ENCODE results near the gene BAHD1. TPM values are rescaled to one million over a fixed set of nuclear protein-coding genes. Genes with fewer than 3 reads are reported as not detected.

The BAHD1 gene
- total and polyA plus RNA-seq, 2 donors (not counting 1 experiment from before 2014, with no cell fraction given), result 15.0 to 34.7 TPM

GRCh38 chr15:40454904-40455391 lies 14.2 kb downstream of the BAHD1 start:
- Mint-ChIP-seq H3K27me3 (no peaks in the 10 kb centered on the region), H3K4me1 (peaks cover 54% of the 10 kb centered on the region), H3K4me3 (no peak overlapping the region), H3K27ac (peak overlapping the region; percentile 15), H3K9me3 (ENCODE audit: insufficient read depth) (no peaks in the 10 kb centered on the region)
- Histone ChIP-seq H4K20me1 (ENCODE audit: control insufficient read depth, insufficient read depth, low read length, poor library complexity, severe bottlenecking) (peaks cover 96% of the 10 kb centered on the region), H3K9me3 (ENCODE audit: control extremely low read depth in 1 of 3, control insufficient read depth in 2 of 3, insufficient read depth in 1 of 3, low read length in 2 of 3) (no peaks in the 10 kb centered on the region), H3K27me3 (replicated peaks in 1 of 4; ENCODE audit: control extremely low read depth in 1 of 4, control insufficient read depth in 3 of 4, insufficient read depth in 4 of 4, low read length in 3 of 4) (no peaks in the 10 kb centered on the region), H3K9ac (ENCODE audit: low read length) (no peak overlapping the region), H3K4me3 (ENCODE audit: control extremely low read depth in 1 of 5, extremely low read depth in 1 of 5, insufficient read depth in 1 of 5, low read depth in 2 of 5, low read length in 4 of 5) (no peak overlapping the region), H3K4me2 (replicated peaks; ENCODE audit: low read depth, low read length, poor library complexity, severe bottlenecking) (no peak overlapping the region), H3K4me1 (ENCODE audit: control insufficient read depth in 2 of 2, insufficient read depth in 2 of 2, low read length in 2 of 2) (peaks cover 31 to 39% of the 10 kb centered on the region in 2 donors), H3K36me3 (replicated peaks in 1 of 2; ENCODE audit: control extremely low read depth in 1 of 2, control insufficient read depth in 1 of 2, extremely low read depth in 1 of 2, insufficient read depth in 2 of 2, low read length in 1 of 2) (peaks cover 0 to 15% of the 10 kb centered on the region in 2 experiments), H3K79me2 (ENCODE audit: control insufficient read depth, insufficient read depth, low read length) (peaks cover 97% of the 10 kb centered on the region), H3K27ac (ENCODE audit: low read length in 2 of 2) (no peak overlapping the region), H2AFZ (ENCODE audit: insufficient read depth, low read depth, low read length, poor library complexity, severe bottlenecking) (no peak overlapping the region)
- TF ChIP-seq CTCF (IDR thresholded peaks at IDR 0.05), result no peak
- no peak for TF ChIP-seq EZH2 (IDR thresholded peaks at IDR 0.05; ENCODE audit: borderline replicate concordance, insufficient read depth, low read depth, low read length, poor library complexity, severe bottlenecking)
- 83% methylated on average over 9 of the region's 9 CpGs for WGBS (ENCODE audit: insufficient coverage)
- intact Hi-C loops (cut with micrococcal nuclease), result no loop called here
- no peak for ATAC-seq (ENCODE audit: low read depth)
- CTCF ChIA-PET, result interaction anchor here (0.6 to 1.4 kb wide), 2 partner anchors 8 to 200 kb away, joined by 3 to 4 read pairs; no protein-coding TSS in a partner anchor
- no peak for DNase-seq
- POLR2A ChIA-PET, result no interaction called here

GRCh38 chr15:40456299-40456712 lies 15.6 kb downstream of the BAHD1 start:
- Histone ChIP-seq H3K4me3 (ENCODE audit: control extremely low read depth in 1 of 5, extremely low read depth in 1 of 5, insufficient read depth in 1 of 5, low read depth in 2 of 5, low read length in 4 of 5) (no peak overlapping the region), H3K4me1 (ENCODE audit: control insufficient read depth in 2 of 2, insufficient read depth in 2 of 2, low read length in 2 of 2) (peaks cover 30 to 39% of the 10 kb centered on the region in 2 donors), H3K79me2 (ENCODE audit: control insufficient read depth, insufficient read depth, low read length) (peaks cover 90% of the 10 kb centered on the region), H3K27ac (ENCODE audit: low read length in 2 of 2) (no peak overlapping the region), H4K20me1 (ENCODE audit: control insufficient read depth, insufficient read depth, low read length, poor library complexity, severe bottlenecking) (peaks cover 95% of the 10 kb centered on the region), H3K27me3 (replicated peaks in 1 of 4; ENCODE audit: control extremely low read depth in 1 of 4, control insufficient read depth in 3 of 4, insufficient read depth in 4 of 4, low read length in 3 of 4) (no peaks in the 10 kb centered on the region), H2AFZ (ENCODE audit: insufficient read depth, low read depth, low read length, poor library complexity, severe bottlenecking) (no peak overlapping the region), H3K9me3 (ENCODE audit: control extremely low read depth in 1 of 3, control insufficient read depth in 2 of 3, insufficient read depth in 1 of 3, low read length in 2 of 3) (no peaks in the 10 kb centered on the region), H3K9ac (ENCODE audit: low read length) (no peak overlapping the region), H3K4me2 (replicated peaks; ENCODE audit: low read depth, low read length, poor library complexity, severe bottlenecking) (no peak overlapping the region), H3K36me3 (replicated peaks in 1 of 2; ENCODE audit: control extremely low read depth in 1 of 2, control insufficient read depth in 1 of 2, extremely low read depth in 1 of 2, insufficient read depth in 2 of 2, low read length in 1 of 2) (peaks cover 0 to 20% of the 10 kb centered on the region in 2 experiments)
- TF ChIP-seq CTCF (IDR thresholded peaks at IDR 0.05) (no peak), EZH2 (IDR thresholded peaks at IDR 0.05; ENCODE audit: borderline replicate concordance, insufficient read depth, low read depth, low read length, poor library complexity, severe bottlenecking) (no peak)
- peaks cover 44% of the 10 kb centered on the region for H3K4me1 Mint-ChIP-seq
- intact Hi-C loops (cut with micrococcal nuclease), result no loop called here
- 99% methylated on average over 7 of the region's 7 CpGs for WGBS (ENCODE audit: insufficient coverage)
- ATAC-seq (ENCODE audit: low read depth) (no peak), DNase-seq (no peak)
- H3K9me3 Mint-ChIP-seq (ENCODE audit: insufficient read depth), result no peaks in the 10 kb centered on the region
- H3K27me3 Mint-ChIP-seq, result no peaks in the 10 kb centered on the region
- no peak overlapping the region for H3K27ac Mint-ChIP-seq
- ChIA-PET CTCF (interaction anchor here (1.2 kb wide), 1 partner anchor 11 kb away, joined by 3 read pairs; no protein-coding TSS in a partner anchor), POLR2A (no interaction called here)
- no peak overlapping the region for H3K4me3 Mint-ChIP-seq

Measured in B cell (primary cell).